ENCODE data around the gene FGFBP3. TPM values are rescaled to one million over a fixed set of nuclear protein-coding genes. Genes with fewer than 3 reads are reported as not detected.

FGFBP3 gene
- total and polyA plus RNA-seq, 12 donors: 0.21 to 0.67 (median 0.45) TPM

- no peak for ATAC-seq
- DNase-seq: no peak
- 97% methylated on average over 9 of the region's 9 CpGs for WGBS, 2 donors
- peaks cover 0 to 28% (median 4%) of the 10 kb centered on the region in 7 donors for H3K27me3 ChIP-seq
- peaks cover 7 to 43% (median 30%) of the 10 kb centered on the region in 9 donors for H3K4me1 ChIP-seq
- H3K9me3 ChIP-seq: peaks cover 0 to 6% (median 0%) of the 10 kb centered on the region in 11 donors
- H3K27ac ChIP-seq: peak overlapping the region in 2 of 10 donors; percentile 64 to 75
- no peak for TF ChIP-seq CTCF (IDR thresholded peaks at IDR 0.05)
- no peaks in the 10 kb centered on the region for H3K36me3 ChIP-seq
- intact Hi-C loops (cut with DNase I): no loop called here
- H3K4me3 ChIP-seq: no peak overlapping the region
These were observed 23.8 kb downstream of the FGFBP3 start for GRCh38 chr10:91885362-91886079.

- Histone ChIP-seq H3K4me3 (peak overlapping the region in 1 of 10 donors; percentile 27), H3K4me1 (peaks cover 7 to 47% (median 30%) of the 10 kb centered on the region in 9 donors), H3K27ac (peak overlapping the region in 7 of 10 donors; percentile 33 to 76 (median 63)), H3K36me3 (no peaks in the 10 kb centered on the region), H3K27me3 (peaks cover 0 to 28% (median 4%) of the 10 kb centered on the region in 7 donors), H3K9me3 (peaks cover 0 to 6% (median 0%) of the 10 kb centered on the region in 11 donors)
- ATAC-seq (no peak), DNase-seq (no peak)
- intact Hi-C loops (cut with DNase I): no loop called here
- 51 to 53% methylated on average over 1 of the region's 1 CpG for WGBS, 2 donors
- TF ChIP-seq CTCF (IDR thresholded peaks at IDR 0.05): no peak
These were observed 24.8 kb downstream of the FGFBP3 start for GRCh38 chr10:91884536-91884935.

- no peaks in the 10 kb centered on the region for H3K36me3 ChIP-seq
- intact Hi-C loops (cut with DNase I): no loop called here
- DNase-seq (peak in 1 of 2 donors; percentile 23), ATAC-seq (peak; percentile 67 to 87 (median 79))
- peaks cover 0 to 26% (median 0%) of the 10 kb centered on the region in 7 donors for H3K27me3 ChIP-seq
- peaks cover 0 to 6% (median 0%) of the 10 kb centered on the region in 11 donors for H3K9me3 ChIP-seq
- peak overlapping the region in 8 of 10 donors; percentile 17 to 76 (median 60) for H3K27ac ChIP-seq
- peaks cover 7 to 47% (median 30%) of the 10 kb centered on the region in 9 donors for H3K4me1 ChIP-seq
- WGBS, 2 donors: 24 to 26% methylated on average over 20 of the region's 20 CpGs
- peak overlapping the region in 7 of 10 donors; percentile 9 to 36 (median 27) for H3K4me3 ChIP-seq
- TF ChIP-seq CTCF (IDR thresholded peaks at IDR 0.05): no peak
These were observed 25.5 kb downstream of the FGFBP3 start for GRCh38 chr10:91883549-91884444.

- Histone ChIP-seq H3K9me3 (peaks cover 0 to 6% (median 0%) of the 10 kb centered on the region in 11 donors), H3K27ac (peak overlapping the region in 1 of 10 donors; percentile 43), H3K4me3 (no peak overlapping the region), H3K27me3 (no peaks in the 10 kb centered on the region), H3K4me1 (peaks cover 3 to 28% (median 17%) of the 10 kb centered on the region in 9 donors), H3K36me3 (no peaks in the 10 kb centered on the region)
- DNase-seq: no peak
- ATAC-seq: peak in 5 of 8 donors; percentile 31 to 71 (median 59)
- intact Hi-C loops (cut with DNase I): no loop called here
- 34 to 48% methylated on average over 3 of the region's 3 CpGs for WGBS, 2 donors
- no peak for TF ChIP-seq CTCF (IDR thresholded peaks at IDR 0.05)
These were observed 29.0 kb downstream of the FGFBP3 start for GRCh38 chr10:91880310-91880709.
